Astrocyte (in vitro differentiated cells and primary cell): ENCODE measurements around the gene CDH8. TPM values are rescaled to one million over a fixed set of nuclear protein-coding genes. Genes with fewer than 3 reads are reported as not detected.

Experiments used
- DNase-seq: peaks from one replicate; pipeline ENCODE4 v3.0.0-alpha.2; 2010; ENCODE audit warnings: low read depth
- FAIRE-seq: peaks from 2 replicates; lab custom pipeline; 2011; peaks lifted over from hg19 to GRCh38; lab: Jason Lieb, UNC
- H2AFZ ChIP-seq: 2 replicates; pipeline ENCODE4 v1.6.0; 2012; ENCODE audit warnings: low read depth, low read length, inconsistent platforms
- H3K27ac ChIP-seq: 2 replicates; pipeline ENCODE4 v1.5.1; 2011; ENCODE audit warnings: low read depth, low read length, inconsistent platforms
- H3K27me3 ChIP-seq: 2 replicates; pipeline ENCODE4 v1.6.0; 2011; ENCODE audit warnings: low read length, inconsistent platforms; ENCODE audit not compliant: insufficient read depth
- H3K36me3 ChIP-seq: 2 replicates; pipeline ENCODE4 v1.5.1; 2011; ENCODE audit warnings: low read length, inconsistent platforms; ENCODE audit not compliant: insufficient read depth
- H3K4me1 ChIP-seq: 2 replicates; pipeline ENCODE4 v1.5.1; 2011; ENCODE audit warnings: low read length, inconsistent platforms; ENCODE audit not compliant: insufficient read depth
- H3K4me2 ChIP-seq: 2 replicates; pipeline ENCODE4 v1.6.0; 2012; ENCODE audit warnings: low read length, inconsistent platforms
- H3K4me3 ChIP-seq: 2 replicates; pipeline ENCODE4 v1.5.1; 2011; ENCODE audit warnings: low read depth, mild to moderate bottlenecking, low read length, inconsistent platforms; ENCODE audit not compliant: insufficient read depth
- H3K79me2 ChIP-seq: 2 replicates; pipeline ENCODE4 v1.6.0; 2012; ENCODE audit warnings: mild to moderate bottlenecking, low read length, inconsistent platforms; ENCODE audit not compliant: insufficient read depth
- H3K9ac ChIP-seq: 2 replicates; pipeline ENCODE4 v1.6.0; 2012; ENCODE audit warnings: mild to moderate bottlenecking, low read length, inconsistent platforms
- H3K9me3 ChIP-seq: 2 replicates; pipeline ENCODE4 v1.5.1; 2012; ENCODE audit warnings: low read depth, mild to moderate bottlenecking, low read length, inconsistent platforms; ENCODE audit not compliant: insufficient read depth
- H4K20me1 ChIP-seq: 2 replicates; pipeline ENCODE4 v1.6.0; 2012; ENCODE audit warnings: low read length, inconsistent platforms; ENCODE audit not compliant: insufficient read depth
- H3K27ac Mint-ChIP-seq: one replicate; pipeline ENCODE4 v1.8.0; 2021; ENCODE audit warnings: mild to moderate bottlenecking, mixed read lengths; ENCODE audit not compliant: unreplicated experiment
- H3K27me3 Mint-ChIP-seq: one replicate; pipeline ENCODE4 v1.8.0; 2021; ENCODE audit warnings: low read depth, mixed read lengths; ENCODE audit not compliant: unreplicated experiment
- H3K36me3 Mint-ChIP-seq: one replicate; pipeline ENCODE4 v1.8.0; 2021; ENCODE audit warnings: low read depth, mixed read lengths; ENCODE audit not compliant: unreplicated experiment
- H3K4me1 Mint-ChIP-seq: one replicate; pipeline ENCODE4 v1.8.0; 2021; ENCODE audit warnings: low read depth, mixed read lengths; ENCODE audit not compliant: unreplicated experiment
- H3K4me3 Mint-ChIP-seq: one replicate; pipeline ENCODE4 v1.8.0; 2021; ENCODE audit warnings: mild to moderate bottlenecking, moderate library complexity, mixed read lengths; ENCODE audit not compliant: unreplicated experiment
- H3K9me3 Mint-ChIP-seq: one replicate; pipeline ENCODE4 v1.8.0; 2021; ENCODE audit warnings: mild to moderate bottlenecking, mixed read lengths; ENCODE audit not compliant: unreplicated experiment
- EZH2 ChIP-seq: IDR thresholded peaks from 2 replicates; pipeline ENCODE4 v1.6.1; 2012; ENCODE audit warnings: mild to moderate bottlenecking, low read length, inconsistent platforms; ENCODE audit not compliant: insufficient read depth
- total RNA-seq: library from RNA; stranded (reverse); gene quantifications from 2 replicates; pipeline ENCODE4 v1.2.1, GENCODE V29; 2021
- TF ChIP-seq, protein P1 (sequence below): IDR thresholded peaks from 2 replicates; pipeline ENCODE4 v1.5.1; 2011; ENCODE audit warnings: low read depth, mild to moderate bottlenecking, inconsistent platforms, low read length, moderate library complexity; ENCODE audit not compliant: insufficient read depth

CDH8 gene
- total RNA-seq, 1 donor from 2014 or later: 17.5 TPM

DNA sequence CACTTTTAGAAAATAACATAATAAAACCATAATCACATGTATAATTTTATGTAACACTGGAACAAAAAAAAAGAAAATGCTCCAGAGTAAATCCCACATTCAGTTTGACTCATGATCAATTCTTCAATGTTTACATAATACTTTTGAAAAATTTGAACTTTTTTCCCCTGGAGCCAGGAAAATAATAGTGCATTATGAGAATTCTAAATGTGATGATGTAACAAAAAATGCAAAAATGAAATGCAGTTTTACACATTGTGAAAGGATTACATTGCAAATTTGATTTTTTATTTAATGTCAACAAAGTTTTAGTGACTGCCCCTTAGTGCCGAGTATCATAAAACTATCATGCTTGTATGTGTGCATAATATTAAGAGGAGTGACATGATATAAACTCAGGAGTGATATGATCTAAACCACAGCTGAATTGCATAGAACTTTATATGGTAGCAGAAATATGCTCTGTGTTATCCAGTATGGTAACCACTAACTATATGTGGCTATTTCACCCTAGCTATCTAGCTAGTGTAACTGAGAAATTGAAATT lies 238.2 kb downstream of the CDH8 start:
- Histone ChIP-seq H3K36me3 (no peaks in the 10 kb centered on the region), H3K27ac (peak overlapping the region; percentile 50), H3K4me3 (no peak overlapping the region), H3K4me1 (peaks cover 4% of the 10 kb centered on the region), H2AFZ (no peak overlapping the region), H3K9ac (no peak overlapping the region), H3K27me3 (no peaks in the 10 kb centered on the region), H4K20me1 (no peaks in the 10 kb centered on the region), H3K79me2 (no peaks in the 10 kb centered on the region), H3K4me2 (no peak overlapping the region), H3K9me3 (no peaks in the 10 kb centered on the region)
- peaks cover 4% of the 10 kb centered on the region for H3K9me3 Mint-ChIP-seq
- H3K27me3 Mint-ChIP-seq: no peaks in the 10 kb centered on the region
- no peaks in the 10 kb centered on the region for H3K36me3 Mint-ChIP-seq
- peak; percentile 49 for FAIRE-seq
- DNase-seq: no peak
- H3K4me1 Mint-ChIP-seq: no peaks in the 10 kb centered on the region
- H3K4me3 Mint-ChIP-seq: no peak overlapping the region
- H3K27ac Mint-ChIP-seq: no peak overlapping the region
- no peak for TF ChIP-seq EZH2
- TF ChIP-seq, protein P1, sequence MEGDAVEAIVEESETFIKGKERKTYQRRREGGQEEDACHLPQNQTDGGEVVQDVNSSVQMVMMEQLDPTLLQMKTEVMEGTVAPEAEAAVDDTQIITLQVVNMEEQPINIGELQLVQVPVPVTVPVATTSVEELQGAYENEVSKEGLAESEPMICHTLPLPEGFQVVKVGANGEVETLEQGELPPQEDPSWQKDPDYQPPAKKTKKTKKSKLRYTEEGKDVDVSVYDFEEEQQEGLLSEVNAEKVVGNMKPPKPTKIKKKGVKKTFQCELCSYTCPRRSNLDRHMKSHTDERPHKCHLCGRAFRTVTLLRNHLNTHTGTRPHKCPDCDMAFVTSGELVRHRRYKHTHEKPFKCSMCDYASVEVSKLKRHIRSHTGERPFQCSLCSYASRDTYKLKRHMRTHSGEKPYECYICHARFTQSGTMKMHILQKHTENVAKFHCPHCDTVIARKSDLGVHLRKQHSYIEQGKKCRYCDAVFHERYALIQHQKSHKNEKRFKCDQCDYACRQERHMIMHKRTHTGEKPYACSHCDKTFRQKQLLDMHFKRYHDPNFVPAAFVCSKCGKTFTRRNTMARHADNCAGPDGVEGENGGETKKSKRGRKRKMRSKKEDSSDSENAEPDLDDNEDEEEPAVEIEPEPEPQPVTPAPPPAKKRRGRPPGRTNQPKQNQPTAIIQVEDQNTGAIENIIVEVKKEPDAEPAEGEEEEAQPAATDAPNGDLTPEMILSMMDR: no peak

DNA sequence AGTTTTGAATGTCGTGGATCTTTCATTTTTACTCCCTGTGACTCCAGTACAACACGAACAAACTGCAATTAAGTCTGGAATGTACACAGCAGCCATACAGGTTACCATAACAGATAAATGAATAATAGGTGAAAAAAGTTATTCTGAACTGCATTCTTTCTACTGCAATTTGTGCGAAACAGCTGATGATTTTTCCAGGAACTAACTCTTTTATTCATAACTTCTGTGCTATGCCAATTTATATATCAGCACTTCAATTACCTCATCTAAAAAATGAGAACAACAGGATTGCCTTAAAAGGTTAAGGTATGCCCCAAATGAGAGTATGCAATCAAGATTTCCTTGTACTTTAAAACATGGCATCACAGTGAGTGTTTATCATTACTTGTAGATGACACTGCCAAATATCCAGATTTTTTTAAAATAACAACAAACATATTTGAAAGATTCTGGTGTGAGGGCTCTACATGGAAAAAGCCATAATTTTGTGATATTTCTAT lies 238.9 kb downstream of the CDH8 start:
- TF ChIP-seq EZH2: no peak
- TF ChIP-seq, protein P1: no peak
- Histone ChIP-seq H3K9me3 (no peaks in the 10 kb centered on the region), H3K79me2 (no peaks in the 10 kb centered on the region), H3K27ac (no peak overlapping the region), H3K9ac (no peak overlapping the region), H3K4me2 (no peak overlapping the region), H3K36me3 (no peaks in the 10 kb centered on the region), H4K20me1 (no peaks in the 10 kb centered on the region), H3K4me3 (no peak overlapping the region), H3K27me3 (no peaks in the 10 kb centered on the region), H2AFZ (no peak overlapping the region), H3K4me1 (peaks cover 10% of the 10 kb centered on the region)
- H3K27ac Mint-ChIP-seq: no peak overlapping the region
- peaks cover 2% of the 10 kb centered on the region for H3K4me1 Mint-ChIP-seq
- peaks cover 4% of the 10 kb centered on the region for H3K9me3 Mint-ChIP-seq
- no peak overlapping the region for H3K4me3 Mint-ChIP-seq
- FAIRE-seq (no peak), DNase-seq (peak; percentile 47)
- H3K36me3 Mint-ChIP-seq: no peaks in the 10 kb centered on the region
- H3K27me3 Mint-ChIP-seq: no peaks in the 10 kb centered on the region

DNA sequence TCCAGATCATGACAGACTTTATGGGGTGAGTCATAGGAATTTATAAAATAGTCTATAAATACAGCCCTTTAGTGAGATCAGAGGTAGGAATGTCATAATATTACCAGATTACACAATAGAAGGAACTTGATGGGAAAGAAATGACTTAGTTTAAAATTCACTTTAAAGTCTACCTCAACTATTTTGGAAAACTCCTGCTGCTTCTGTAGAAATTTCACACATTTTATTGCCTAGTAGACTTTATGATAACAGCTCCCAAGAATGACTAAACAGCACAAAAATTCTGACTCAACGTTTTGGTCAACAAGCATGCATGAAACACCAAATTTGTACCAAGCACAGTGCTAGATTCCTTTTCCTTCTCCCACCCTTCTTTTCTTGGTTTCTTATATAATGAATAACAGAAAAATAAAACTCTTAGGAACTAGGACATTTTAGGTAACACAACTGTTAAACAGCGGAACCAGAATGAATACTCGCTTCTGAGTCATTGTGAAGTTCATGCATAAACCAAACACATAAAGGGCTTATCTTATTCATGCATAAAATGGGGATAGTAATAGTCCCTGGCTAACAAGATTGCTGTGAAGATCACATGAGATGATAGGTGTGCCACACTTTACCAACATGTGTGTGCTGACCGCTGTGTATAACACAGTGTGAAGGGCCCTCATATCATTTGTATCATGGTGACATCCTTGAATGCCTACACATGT lies 243.9 kb downstream of the CDH8 start:
- Mint-ChIP-seq H3K27me3 (no peaks in the 10 kb centered on the region), H3K27ac (peak overlapping the region; percentile 88), H3K4me1 (peaks cover 9% of the 10 kb centered on the region), H3K9me3 (peaks cover 4% of the 10 kb centered on the region), H3K36me3 (no peaks in the 10 kb centered on the region), H3K4me3 (no peak overlapping the region)
- Histone ChIP-seq H3K9ac (peak overlapping the region; percentile 67), H3K4me1 (peaks cover 11% of the 10 kb centered on the region), H4K20me1 (no peaks in the 10 kb centered on the region), H3K36me3 (no peaks in the 10 kb centered on the region), H3K9me3 (no peaks in the 10 kb centered on the region), H3K27ac (peak overlapping the region; percentile 94), H3K79me2 (no peaks in the 10 kb centered on the region), H3K27me3 (no peaks in the 10 kb centered on the region), H2AFZ (no peak overlapping the region), H3K4me2 (peak overlapping the region; percentile 53), H3K4me3 (no peak overlapping the region)
- FAIRE-seq (peak; percentile 91), DNase-seq (peak; percentile 97)
- TF ChIP-seq EZH2: no peak
- TF ChIP-seq, protein P1: no peak
